HL-60/S4 treated with phorbol 12-myristate 13-acetate at 8.2 ng/mL for 4 days and 3 days (cell line): Measurements from ENCODE around the gene VLDLR.

Experiments used
- in situ Hi-C: fragments of 300-500 bp; cut with MboI; formaldehyde crosslinking; loops from 2 replicates; pipeline ENCODE4 v1.15.0; 2022; ENCODE audit warnings: low sequenced_read_pairs

The VLDLR gene

GRCh38 chr9:2662496-2662895, 40.9 kb downstream of the VLDLR start:
- in situ Hi-C loops, result no loop called here

- in situ Hi-C loops, result no loop called here
These were observed 42.0 kb downstream of the VLDLR start for GRCh38 chr9:2663461-2664173.

GRCh38 chr9:2664174-2665065, 42.8 kb downstream of the VLDLR start:
- in situ Hi-C loops, result no loop called here

- in situ Hi-C loops, result no loop called here
These were observed 45.0 kb downstream of the VLDLR start for GRCh38 chr9:2666569-2666968.

- in situ Hi-C loops, result no loop called here
These were observed 51.6 kb downstream of the VLDLR start for GRCh38 chr9:2673161-2673560.

GRCh38 chr9:2674141-2674824, 52.7 kb downstream of the VLDLR start:
- in situ Hi-C loops, result no loop called here

- in situ Hi-C loops, result no loop called here
These were observed 54.2 kb downstream of the VLDLR start for GRCh38 chr9:2675834-2676233.

GRCh38 chr9:2676466-2676865, 54.9 kb downstream of the VLDLR start:
- in situ Hi-C loops, result no loop called here

GRCh38 chr9:2677915-2678889, 56.6 kb downstream of the VLDLR start:
- in situ Hi-C loops, result no loop called here

GRCh38 chr9:2679011-2679410, 57.4 kb downstream of the VLDLR start:
- in situ Hi-C loops, result no loop called here

- in situ Hi-C loops, result no loop called here
These were observed 60.4 kb downstream of the VLDLR start for GRCh38 chr9:2681981-2682380.

- in situ Hi-C loops, result no loop called here
These were observed 65.3 kb downstream of the VLDLR start for GRCh38 chr9:2686911-2687310.

- in situ Hi-C loops, result no loop called here
These were observed 67.0 kb downstream of the VLDLR start for GRCh38 chr9:2688636-2689035.

- in situ Hi-C loops, result no loop called here
These were observed 69.6 kb downstream of the VLDLR start for GRCh38 chr9:2691212-2691611.

GRCh38 chr9:2691626-2692025, 70.0 kb downstream of the VLDLR start:
- in situ Hi-C loops, result no loop called here

GRCh38 chr9:2693056-2693455, 71.5 kb downstream of the VLDLR start:
- in situ Hi-C loops, result no loop called here

GRCh38 chr9:2697492-2697891, 75.9 kb downstream of the VLDLR start:
- in situ Hi-C loops, result no loop called here

- in situ Hi-C loops, result no loop called here
These were observed 78.8 kb downstream of the VLDLR start for GRCh38 chr9:2700398-2700797.

GRCh38 chr9:2700909-2701550, 79.4 kb downstream of the VLDLR start:
- in situ Hi-C loops, result no loop called here

GRCh38 chr9:2704504-2704903, 82.9 kb downstream of the VLDLR start:
- in situ Hi-C loops, result no loop called here
